Cardiac septum (tissue), 1 donor: ENCODE results near the gene DPYD. TPM values are rescaled to one million over a fixed set of nuclear protein-coding genes. Genes with fewer than 3 reads are reported as not detected.

Experiments used
- DNase-seq: peaks from one replicate; pipeline ENCODE4 v3.0.0-alpha.2; 2020; ENCODE audit warnings: low spot score
- intact Hi-C: fragments of 100-400 bp; cut with DNase I; formaldehyde crosslinking; loops from one replicate; pipeline ENCODE4 v1.14.0; 2022
- total RNA-seq: library from RNA; stranded (reverse); fragmentation: NEBNext Ultra II Directional; extraction: Animal tissue kit (Norgen Biotek cat#: 25700); gene quantifications from one replicate; pipeline ENCODE4 v1.2.1, GENCODE V29; 2021
- donor health status: DM: no; HTN: no; CAD: no.

Gene DPYD
- total RNA-seq, 1 donor from 2014 or later = 7.3 TPM

DNA sequence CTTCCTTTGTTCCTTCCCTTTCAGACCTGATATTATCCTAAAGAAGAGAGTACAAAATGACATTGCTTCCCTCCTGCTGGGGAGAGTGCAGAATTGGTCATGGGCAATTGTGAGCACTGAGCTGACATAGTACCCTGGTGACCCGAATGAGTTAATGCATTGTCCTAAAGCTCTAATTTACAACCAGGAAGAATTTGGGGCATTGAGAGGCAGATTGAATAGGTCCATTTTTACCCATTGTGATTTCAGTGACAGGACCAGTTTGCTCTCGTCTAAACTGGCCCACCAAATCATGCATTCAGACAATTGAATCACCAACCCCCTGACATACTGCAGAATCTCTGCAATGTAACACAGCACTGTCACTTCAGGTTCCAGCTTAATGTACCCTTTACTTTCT is 497.4 kb downstream of the DPYD start:
- intact Hi-C loops = no loop called here
- no peak for DNase-seq

DNA sequence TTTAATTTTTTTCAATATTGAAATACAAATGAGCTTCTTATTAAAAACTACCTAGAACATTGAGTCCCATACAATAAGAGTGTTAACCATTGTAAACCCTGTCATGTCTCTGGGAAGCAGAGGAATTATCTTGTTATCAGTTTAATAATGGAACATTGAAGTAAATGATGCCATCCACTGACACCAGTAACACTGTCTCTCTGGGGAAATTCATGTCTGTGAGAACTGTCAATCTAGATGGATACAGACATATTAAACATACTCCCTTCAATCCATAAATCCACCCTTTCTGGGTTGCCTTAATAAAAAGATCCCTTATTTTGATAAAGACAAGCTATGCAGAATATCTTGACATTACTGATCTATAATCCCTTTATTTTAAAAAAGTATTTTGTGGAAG is 503.2 kb downstream of the DPYD start:
- DNase-seq = no peak
- intact Hi-C loops = no loop called here

GRCh38 chr1:97414682-97415312 is 506.0 kb downstream of the DPYD start:
- intact Hi-C loops = no loop called here
- DNase-seq = no peak

DNA sequence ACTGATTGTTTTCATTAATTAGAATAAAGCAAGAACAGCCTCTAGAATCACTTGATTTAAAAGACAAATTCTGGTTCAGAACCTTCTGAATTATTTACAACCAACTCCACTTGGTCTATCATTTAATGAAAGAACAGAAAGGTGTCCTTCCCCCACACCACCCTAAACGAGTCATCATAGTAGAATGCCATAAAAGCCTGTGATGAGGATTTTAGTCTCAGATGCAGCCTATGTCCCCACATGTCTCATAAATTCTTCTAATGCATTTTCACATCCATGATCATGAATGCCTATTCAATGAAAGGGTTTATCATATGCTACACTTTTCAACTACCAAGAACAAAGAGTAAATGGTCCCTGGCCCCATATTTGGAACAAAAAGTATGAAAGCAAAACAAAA is 508.1 kb downstream of the DPYD start:
- intact Hi-C loops = no loop called here
- DNase-seq = no peak

- no peak for DNase-seq
- intact Hi-C loops = no loop called here
Measured at GRCh38 chr1:97412166-97412565, 508.7 kb downstream of the DPYD start.

GRCh38 chr1:97396463-97396862 is 524.4 kb downstream of the DPYD start:
- intact Hi-C loops = no loop called here
- DNase-seq = no peak

DNA sequence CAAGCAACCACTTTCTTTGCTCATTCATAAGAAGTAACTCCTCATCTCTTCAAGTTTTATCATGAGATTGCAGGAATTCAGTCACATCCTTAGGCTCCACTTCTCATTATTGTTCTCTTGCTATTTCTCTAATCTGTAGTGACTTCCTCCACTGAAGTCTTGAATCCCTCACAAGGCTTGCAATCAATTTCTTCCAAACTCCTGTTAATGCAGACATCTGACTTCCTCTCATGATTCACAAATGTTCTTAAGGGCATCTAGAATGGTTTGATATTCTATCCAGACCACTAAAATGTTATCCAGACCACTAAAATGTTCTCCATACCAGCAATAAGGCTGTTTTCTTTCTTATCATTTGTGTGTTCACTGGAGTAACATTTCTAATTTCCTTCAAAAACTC is 528.1 kb downstream of the DPYD start:
- no peak for DNase-seq
- intact Hi-C loops = no loop called here

DNA sequence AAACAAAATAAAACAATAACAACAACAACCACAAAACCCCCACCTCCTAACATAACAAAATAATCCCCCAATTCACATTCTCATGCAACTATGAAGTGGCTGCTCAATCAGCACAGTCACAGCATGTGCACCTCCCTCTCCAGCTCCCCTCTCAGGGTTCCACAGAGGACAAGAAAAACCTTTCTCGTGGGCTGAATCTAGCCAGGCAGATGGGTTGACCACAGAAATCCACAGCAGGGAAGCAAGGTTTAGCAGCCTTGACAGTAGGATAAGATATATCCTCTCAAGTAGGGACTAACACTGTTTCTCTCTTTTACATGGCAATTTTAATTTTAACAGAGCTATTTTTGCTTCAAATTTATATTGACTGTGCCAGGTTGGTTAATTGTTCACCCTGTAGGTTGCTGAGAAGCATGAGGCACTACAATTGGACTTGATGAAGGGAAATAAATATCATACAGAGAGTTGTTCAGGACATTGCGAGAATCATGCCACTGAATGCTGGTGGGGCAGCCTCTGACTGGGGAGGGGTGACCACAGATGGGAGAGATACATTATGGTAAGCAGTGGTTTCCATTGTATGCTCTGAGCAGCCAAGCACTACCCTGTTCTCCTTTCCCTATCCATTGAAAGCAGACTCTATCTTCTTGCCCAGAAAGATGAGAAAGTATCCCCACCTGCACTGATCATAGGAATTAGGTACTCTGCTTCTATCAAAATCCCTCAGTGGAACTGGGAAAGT is 535.1 kb downstream of the DPYD start:
- intact Hi-C loops = no loop called here
- DNase-seq = no peak

DNA sequence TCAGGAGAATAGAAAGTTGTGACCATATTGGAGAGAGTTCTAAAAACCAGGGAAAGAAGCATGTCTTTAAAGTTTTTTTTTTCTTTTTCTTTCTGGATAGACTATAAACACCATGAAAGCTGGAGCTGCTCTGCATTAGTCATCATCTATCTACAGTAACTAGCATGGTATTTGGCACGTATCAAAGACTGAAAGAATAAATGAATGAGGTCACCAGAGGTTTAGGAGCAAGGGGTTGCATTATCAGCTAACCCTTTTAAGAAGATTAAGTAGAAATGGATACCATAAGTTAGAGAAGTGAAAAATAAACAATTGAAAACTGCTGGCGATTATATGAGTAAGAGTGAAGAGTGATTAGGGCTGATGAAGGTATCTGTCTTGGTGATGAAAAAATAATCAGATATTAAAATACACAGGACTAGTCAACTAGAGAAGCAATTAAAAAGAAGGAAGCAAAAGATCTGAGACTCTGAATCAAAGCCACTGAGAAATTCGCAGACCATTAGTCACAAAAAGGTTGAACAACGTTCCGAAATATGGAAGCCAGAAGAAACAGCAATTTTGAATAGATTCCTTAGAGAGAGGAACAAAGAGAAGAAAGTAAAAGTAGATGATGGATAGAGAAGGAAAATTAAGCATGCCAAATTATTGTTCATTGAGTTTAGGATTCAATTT is 536.4 kb downstream of the DPYD start:
- intact Hi-C loops = no loop called here
- DNase-seq = no peak

DNA sequence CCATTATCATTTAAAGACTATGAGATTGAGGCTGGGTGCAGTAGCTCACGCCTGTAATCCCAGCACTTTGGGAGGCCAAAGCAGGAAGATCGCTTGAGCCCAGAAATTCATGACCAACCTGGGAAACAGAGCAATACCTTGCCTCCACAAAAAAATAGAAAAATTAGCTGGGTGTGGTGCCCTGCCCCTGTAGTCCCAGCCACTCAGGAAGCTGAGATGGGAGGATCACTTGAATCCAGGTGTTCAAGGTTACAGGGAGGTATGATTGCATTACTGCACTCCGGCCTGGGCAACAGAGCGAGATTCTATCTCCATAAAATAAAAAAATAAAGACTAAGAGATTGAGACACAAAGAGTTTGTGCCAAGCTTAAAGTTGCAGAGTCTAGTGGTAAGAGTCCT is 537.0 kb downstream of the DPYD start:
- DNase-seq = no peak
- intact Hi-C loops = no loop called here

DNA sequence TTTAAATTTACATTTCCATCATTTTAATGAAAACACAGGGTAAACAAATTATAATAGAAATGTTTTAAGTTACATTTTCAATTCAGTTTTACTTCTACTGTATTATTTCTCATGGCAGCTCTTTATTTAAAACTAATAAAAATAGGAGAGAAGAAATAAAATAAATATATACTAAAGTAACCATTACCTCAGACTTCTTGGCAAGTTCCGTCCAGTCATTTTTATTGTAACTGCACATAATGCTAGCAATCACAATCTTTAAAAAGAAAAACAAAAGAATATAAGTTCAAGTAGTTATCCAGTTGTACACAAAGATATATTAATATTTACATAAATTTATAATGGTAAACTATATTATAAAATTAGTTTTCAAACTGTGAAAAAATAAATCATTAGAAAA is 538.6 kb downstream of the DPYD start:
- DNase-seq = no peak
- intact Hi-C loops = no loop called here

DNA sequence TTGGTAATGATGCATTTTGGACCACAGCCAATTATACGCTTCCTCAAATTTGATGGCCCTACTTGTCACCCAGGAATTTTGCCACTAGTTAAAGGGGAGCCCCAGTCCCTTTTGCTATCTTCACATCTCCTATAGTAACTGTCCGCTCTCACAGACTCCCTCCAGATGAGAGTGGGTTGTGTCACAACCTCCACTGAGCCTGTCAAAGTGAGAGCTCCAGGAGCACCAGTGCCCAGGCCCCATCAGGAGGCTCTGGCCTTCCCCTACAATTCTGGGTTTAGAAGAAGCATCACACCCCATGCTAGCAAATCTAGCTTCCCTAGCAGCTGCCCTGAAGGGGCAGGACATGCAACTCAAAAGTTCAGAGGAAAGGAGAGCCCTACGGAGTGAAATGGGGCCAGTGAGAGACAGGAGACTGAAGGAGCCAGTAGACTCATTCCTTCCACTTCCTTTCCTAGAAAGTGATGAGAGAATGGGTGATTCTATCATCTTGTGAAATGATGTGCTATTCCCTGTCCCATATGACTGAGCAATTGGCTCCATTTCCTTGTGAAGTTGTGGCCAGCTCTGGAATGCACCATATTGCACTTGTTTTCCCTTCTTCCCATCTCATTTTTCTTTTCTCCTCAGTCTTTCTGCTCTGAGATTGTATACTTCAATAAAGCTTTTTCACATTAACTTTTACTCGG is 541.3 kb downstream of the DPYD start:
- intact Hi-C loops = no loop called here
- DNase-seq = no peak

- DNase-seq = no peak
- intact Hi-C loops = no loop called here
Measured at GRCh38 chr1:97378596-97378995, 542.2 kb downstream of the DPYD start.

DNA sequence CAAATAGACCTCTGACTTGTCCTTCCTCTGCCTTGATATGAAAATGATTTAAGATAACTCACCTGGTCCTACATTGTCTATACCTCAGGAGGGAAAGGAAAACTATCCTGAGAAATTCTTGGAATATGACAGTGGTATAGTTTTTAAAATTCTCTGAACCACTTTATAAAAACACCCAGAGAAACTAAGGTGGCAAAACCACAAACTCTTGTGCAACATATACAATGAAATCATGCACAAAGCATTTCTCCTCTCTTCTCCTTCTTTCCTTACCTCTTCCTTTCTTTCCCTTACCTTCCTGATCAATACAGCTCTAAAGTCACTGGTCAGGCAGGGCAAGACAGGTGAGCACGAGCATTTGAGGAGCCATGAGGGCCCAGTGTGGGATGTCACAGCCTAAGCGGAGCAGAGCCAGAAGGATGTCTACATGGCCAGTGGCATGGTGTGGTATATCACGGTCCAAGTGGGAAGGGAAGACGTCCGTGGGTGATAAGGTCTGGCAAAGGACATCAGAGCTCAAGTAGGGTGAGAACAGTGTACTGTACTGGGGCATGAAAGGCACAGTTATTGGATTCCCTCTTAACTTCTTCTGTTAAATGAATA is 543.3 kb downstream of the DPYD start:
- no peak for DNase-seq
- intact Hi-C loops = no loop called here

DNA sequence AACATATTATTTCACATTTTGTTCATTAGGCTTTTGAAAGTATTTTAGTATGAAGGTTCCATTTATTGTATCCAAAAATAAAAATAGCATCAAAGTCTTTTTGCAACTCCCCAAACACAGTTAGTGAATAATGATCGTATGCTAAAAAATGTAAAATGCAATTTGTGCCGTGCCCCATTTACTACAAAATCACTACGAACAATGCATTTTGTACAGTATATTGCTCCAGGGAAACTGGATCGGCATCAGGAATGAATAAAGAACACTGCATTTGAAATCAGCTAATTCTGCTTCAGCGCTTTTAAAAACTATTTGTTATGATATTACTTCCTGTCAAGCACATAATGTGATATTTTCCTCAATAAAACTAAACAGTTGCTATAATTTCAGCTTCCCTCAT is 547.8 kb downstream of the DPYD start:
- intact Hi-C loops = no loop called here

DNA sequence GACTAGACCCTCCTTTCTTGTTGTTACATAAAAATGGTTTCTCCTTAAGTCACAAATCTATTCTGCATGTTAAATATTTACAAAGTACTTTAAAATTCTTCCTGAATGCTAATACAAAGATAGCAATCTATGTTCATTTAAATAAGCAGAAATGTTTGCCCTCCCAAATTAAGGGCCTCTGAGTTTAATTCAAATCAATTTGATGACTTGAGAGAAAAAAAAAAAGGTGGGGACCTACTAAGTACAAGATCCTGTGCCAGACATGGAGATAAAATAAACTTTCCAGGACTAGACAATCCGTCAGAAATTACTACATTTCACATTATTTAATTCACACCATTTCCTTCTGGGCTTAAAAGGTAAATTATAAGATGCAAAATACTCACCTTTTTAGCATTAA is 548.3 kb downstream of the DPYD start:
- no peak for DNase-seq
- intact Hi-C loops = no loop called here

More for the DNA sequence above, 547.8 kb downstream of the DPYD start:
- DNase-seq = no peak

- no peak for DNase-seq
- intact Hi-C loops = no loop called here
Measured at GRCh38 chr1:97368296-97368695, 552.5 kb downstream of the DPYD start.

GRCh38 chr1:97366984-97367383 is 553.9 kb downstream of the DPYD start:
- no peak for DNase-seq

GRCh38 chr1:97365026-97365425 is 555.8 kb downstream of the DPYD start:
- intact Hi-C loops = no loop called here
- no peak for DNase-seq

More at GRCh38 chr1:97366984-97367383, 553.9 kb downstream of the DPYD start:
- intact Hi-C loops = no loop called here

- intact Hi-C loops = no loop called here
- no peak for DNase-seq
Measured at GRCh38 chr1:97364086-97364485, 556.7 kb downstream of the DPYD start.
